HG02938 (cell line): ENCODE measurements around the gene S100PBP.

Experiments used
- ATAC-seq: cut with Tn5 transposase; IDR thresholded peaks from one replicate; pipeline ENCODE4 v1.9.1; 2021; ENCODE audit warnings: mild to moderate bottlenecking, moderate library complexity; ENCODE audit not compliant: unreplicated experiment

The S100PBP gene

GRCh38 chr1:32817159-32817814 lies at the start of gene S100PBP, which contains the start of gene YARS1:
S100PBP (plus strand) TSS chr1:32817653; CDS start chr1:32826100, 8,447 bp downstream.
YARS1 (minus strand) TSS chr1:32817358; CDS start chr1:32817244, 114 bp downstream.
- ATAC-seq = peak; percentile 79

DNA sequence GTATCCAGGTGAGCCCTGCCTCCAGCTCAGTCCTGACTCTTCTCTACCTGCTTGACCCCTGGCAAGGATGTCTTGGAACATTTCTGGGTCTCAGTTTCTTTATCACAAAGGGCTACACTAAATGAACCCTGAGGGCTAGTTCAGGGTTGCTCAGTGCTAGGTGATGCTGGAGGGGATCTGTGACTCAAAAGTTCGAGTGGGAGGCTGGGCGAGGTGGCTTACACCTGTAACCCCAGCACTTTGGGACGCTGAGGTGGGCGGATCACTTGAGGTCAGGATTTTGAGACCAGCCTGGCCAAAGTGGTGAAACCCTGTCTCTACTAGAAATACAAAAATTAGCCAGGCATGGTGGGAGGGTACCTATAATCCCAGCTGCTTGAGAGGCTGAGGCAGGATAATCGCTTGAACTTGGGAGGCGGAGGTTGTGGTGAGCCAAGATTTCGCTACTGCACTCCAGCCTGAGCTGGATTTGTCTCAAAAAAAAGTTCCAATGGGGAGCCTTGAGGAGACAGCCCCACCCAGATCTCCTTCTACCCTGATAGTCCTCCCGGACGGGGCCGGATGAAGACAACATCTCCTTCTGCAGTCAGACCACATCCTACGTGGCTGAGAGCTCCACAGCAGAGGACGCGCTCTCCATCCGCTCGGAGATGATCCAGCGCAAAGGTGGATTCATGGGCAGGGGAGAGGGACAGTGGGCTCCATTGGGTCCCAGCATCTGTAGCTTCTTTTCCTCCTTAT lies 49.2 kb upstream of the S100PBP start:
- no peak for ATAC-seq

GRCh38 chr1:32769524-32770220 lies 47.8 kb upstream of the S100PBP start:
- no peak for ATAC-seq

DNA sequence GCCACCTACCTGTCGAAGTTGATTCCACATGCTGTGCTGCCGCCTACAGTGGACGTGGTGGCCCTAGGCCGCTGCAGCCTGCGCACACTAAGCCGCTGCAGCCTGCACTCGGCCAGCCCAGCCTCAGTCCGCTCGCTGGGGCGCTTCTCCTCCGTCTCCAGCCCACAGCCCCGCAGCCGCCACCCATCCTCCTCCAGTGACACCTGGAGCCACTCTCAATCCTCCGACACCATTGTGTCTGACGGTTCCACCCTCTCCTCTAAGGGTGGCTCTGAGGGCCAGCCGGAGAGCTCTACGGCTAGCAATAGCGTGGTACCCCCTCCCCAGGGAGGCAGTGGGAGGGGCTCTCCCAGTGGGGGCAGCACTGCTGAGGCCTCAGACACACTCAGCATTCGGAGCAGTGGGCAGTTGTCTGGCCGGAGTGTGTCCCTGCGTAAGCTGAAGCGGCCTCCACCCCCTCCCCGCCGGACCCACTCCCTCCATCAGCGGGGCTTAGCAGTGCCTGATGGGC lies 47.2 kb upstream of the S100PBP start:
- ATAC-seq = no peak

- ATAC-seq = no peak
Measured at GRCh38 chr1:32770741-32771548, 46.5 kb upstream of the S100PBP start.

DNA sequence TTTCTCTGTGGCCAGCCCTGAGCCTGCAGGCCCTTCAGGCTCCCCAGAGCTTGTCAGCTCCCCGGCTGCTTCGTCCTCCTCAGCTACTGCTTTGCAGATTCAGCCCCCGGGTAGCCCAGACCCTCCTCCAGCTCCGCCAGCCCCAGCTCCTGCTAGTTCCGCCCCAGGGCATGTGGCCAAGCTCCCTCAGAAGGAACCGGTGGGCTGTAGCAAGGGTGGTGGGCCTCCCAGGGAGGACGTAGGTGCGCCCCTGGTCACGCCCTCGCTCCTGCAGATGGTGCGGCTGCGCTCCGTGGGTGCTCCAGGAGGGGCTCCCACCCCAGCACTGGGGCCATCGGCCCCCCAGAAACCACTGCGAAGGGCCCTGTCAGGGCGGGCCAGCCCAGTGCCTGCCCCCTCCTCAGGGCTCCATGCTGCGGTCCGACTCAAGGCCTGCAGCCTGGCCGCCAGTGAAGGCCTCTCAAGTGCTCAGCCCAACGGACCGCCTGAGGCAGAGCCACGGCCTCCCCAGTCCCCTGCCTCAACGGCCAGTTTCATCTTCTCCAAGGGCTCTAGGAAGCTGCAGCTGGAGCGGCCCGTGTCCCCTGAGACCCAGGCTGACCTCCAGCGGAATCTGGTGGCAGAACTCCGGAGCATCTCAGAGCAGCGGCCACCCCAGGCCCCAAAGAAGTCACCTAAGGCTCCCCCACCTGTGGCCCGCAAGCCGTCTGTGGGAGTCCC lies 45.7 kb upstream of the S100PBP start:
- no peak for ATAC-seq

DNA sequence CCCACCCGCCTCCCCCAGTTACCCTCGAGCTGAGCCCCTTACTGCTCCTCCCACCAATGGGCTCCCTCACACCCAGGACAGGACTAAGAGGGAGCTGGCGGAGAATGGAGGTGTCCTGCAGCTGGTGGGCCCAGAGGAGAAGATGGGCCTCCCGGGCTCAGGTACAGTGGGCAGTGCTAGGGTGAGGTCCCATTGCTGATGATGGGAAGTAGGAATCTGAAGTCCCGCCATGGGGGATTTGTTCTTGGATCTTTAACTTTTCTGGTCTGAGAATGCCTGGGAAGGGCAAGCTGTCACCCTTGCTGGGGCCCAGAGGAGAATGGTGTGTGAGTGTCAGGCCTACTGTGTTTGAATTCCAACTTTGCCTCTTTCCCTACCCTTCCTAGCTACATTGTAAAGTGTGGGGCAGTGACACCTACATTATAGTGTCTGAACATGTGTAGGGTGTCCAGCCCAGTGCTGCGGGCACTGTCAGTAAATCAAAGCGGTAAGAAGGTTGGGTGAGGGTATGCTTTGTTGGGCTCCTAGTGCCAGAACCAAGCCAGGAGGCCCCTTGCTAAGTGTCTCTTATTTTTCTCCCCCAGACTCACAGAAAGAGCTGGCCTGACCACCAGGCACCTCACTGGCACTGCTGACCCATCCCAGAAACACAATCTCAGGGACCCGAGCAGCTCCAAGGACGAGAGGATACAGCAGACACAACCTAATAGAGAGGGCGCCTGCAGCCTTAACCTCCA lies 45.0 kb upstream of the S100PBP start:
- no peak for ATAC-seq

DNA sequence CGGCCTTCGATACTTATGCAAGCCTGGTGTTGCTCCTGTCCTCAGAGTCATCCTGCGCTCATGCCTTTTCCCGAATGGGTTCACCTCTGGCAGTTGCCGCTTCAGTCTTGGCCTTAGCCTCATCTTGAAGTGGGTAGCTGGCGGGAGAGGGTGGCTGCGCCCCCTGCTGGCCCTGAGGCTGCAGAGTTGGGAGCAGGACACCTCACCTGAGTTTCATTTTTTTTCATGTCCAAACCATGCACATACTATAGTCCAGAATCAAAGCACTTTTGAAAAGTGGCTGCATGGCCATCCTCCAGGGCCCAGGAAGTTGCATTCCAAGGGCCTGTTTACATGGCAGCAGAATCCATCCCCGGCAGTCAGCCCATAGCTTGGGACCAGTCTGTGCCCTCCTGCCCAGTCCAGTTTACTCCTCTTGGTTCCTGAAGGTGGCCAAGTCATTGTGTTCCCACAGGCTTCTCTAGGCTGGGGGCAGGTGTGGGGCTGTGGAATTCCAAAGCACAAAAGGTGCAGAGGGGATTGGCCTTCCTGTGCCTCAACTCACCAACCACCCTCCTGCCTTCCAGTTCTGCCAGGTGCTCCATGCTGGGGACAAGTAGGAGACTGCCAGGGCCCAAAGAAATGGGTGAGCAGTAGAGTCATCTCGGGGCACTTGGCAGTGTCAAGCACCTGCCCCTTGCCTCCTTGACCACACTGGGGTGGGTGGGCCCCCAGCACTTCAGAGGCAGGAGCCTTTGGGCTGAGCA lies 44.3 kb upstream of the S100PBP start:
- no peak for ATAC-seq

- no peak for ATAC-seq
Measured at GRCh38 chr1:32773764-32774463, 43.5 kb upstream of the S100PBP start.

- no peak for ATAC-seq
Measured at GRCh38 chr1:32774464-32774808, 43.0 kb upstream of the S100PBP start.

DNA sequence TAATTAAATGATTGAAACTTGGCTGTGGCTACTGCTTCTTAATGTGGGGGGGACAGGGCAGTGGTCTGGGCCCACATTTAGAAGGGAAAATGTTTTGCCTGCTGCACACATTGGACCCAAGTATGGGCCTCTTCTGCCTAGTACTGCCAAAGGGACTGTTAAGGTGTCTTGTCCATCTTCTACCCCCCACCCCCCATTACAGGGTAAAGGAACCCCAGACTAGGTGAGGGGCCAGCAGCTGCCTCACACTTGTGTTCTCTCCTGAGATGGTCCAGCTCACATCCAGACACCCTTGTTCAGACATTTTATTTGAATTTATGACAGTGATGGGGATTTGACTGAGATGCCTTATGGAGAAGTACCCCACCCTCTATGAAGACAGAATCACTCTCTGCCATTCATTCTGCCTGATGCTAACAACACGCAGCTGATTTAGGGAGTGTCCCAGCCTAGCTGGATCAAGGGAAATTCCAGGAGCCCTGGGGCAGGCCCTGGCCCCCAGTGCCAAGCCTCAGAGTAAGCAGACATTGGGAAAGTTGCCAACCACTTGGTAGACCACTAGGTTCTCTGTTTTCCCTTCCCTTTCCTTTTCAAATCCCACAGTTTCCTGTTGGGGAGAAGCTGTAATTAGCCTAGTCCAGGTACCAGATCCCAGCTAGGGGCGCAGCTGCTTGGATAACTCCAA lies 42.4 kb upstream of the S100PBP start:
- ATAC-seq = no peak

DNA sequence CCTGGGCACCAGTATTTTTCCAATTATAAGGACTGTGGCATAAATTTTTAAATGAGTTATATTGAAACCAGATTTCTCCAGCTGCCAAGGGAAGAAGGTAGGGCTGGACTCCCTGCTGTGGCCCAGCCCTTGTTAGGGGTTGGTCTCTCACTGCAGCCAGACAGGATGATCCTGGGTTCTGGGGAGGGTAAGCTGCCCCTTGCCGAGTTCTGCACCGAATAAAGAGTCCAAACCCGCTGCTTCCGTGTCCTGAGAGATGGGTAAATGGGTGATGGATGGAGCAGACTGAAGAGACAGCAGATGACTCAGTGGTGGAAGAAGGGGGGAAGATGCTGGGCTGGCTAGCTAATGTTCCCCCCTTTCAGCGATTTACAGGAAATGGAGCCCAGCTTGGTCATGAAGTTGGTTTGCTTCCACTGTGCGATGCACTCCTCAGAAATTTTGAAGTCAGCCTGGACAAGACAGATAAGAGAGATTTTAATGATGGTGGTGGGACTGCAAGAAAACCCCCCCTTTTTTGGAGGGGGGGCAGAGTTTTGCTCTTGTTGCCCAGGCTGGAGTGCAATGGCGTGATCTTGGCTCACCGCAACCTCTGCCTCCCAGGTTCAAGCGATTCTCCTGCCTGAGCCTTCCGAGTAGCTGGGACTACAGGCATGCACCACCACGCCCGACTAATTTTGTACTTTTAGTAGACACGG lies 41.7 kb upstream of the S100PBP start:
- no peak for ATAC-seq

GRCh38 chr1:32779242-32779641 lies 38.2 kb upstream of the S100PBP start:
- no peak for ATAC-seq

DNA sequence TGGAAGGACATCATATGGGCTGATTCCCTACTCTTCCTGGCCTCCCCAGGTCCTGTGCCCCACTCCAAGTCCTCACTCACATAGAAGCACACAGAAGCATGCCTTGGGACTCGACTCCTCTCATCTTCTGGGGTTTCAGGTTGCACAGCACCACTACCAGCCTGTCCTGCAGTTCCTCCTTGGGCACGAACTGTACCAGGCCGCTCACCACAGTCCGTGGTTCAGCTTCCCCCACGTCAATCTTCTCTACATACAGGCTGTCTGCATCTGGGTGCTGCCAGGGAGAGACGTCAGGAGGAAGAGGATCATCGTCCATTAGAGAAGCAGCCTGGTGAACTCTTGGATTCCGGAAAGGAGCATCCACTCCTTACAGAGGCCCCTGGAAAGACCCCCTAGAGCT lies 37.4 kb upstream of the S100PBP start:
- ATAC-seq = no peak

DNA sequence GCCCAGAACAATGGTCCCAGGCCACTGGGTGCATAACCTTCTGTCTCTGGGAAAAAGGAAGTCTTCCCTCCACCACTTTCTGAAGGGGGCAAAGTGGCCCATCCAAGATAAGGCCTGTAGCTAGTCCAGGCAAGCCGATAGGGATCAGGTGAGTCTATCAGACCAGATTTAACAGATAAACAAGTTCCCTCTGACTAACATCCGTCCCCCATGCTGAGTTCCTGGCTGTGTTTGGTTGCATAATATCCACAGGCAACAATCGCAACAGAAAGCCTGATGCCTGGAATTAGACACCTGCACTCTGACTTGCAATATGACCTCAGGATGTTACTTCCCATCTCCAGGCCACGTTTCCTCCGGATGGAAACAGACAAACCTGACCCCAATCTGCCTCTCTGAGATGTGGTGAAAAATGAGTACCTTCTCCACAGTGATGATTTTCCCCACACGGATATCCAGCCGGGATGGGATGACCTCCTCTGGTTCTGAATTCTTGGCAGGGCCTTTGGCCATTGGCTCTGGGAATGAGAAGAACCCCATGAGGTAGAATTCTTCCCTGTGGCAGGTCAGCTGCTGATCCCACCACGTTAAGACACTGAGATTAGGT lies 36.7 kb upstream of the S100PBP start:
- ATAC-seq = no peak

GRCh38 chr1:32782086-32782485 lies 35.4 kb upstream of the S100PBP start:
- ATAC-seq = no peak

DNA sequence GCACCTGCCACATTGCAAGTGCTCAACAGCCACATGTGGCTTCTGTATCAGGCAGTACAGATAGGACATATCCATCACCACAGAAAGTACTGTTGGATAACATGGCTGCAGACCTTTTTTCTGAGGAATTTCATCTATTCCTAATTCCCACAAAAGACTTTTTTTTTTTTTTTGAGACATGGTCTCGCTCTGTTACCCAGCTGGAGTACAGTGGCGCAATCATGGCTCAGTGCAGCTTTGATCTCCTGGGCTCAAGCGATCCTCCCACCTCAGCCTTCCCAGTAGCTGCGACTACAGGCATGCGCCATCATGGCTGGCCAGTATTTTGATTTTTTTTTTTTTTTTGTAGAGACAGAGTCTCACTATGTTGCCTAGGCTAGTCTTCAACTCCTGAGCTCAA lies 33.6 kb upstream of the S100PBP start:
- ATAC-seq = no peak
